Nephron progenitor cell (in vitro differentiated cells): ENCODE results near the gene ENO2.

ENCODE experiments used
- DNase-seq: peaks from one replicate; pipeline ENCODE4 v3.0.0; 2021
- H3K27ac Mint-ChIP-seq: 2 replicates; pipeline ENCODE4 v1.8.0; 2021; ENCODE audit warnings: mild to moderate bottlenecking, moderate library complexity, mixed read lengths
- H3K27me3 Mint-ChIP-seq: 2 replicates; pipeline ENCODE4 v1.8.0; 2021; ENCODE audit warnings: mild to moderate bottlenecking, low read depth, mixed read lengths; ENCODE audit not compliant: poor library complexity
- H3K36me3 Mint-ChIP-seq: 2 replicates; pipeline ENCODE4 v1.8.0; 2021; ENCODE audit warnings: low read depth, mixed read lengths
- H3K4me1 Mint-ChIP-seq: 2 replicates; pipeline ENCODE4 v1.8.0; 2021; ENCODE audit warnings: mixed read lengths
- H3K4me3 Mint-ChIP-seq: 2 replicates; pipeline ENCODE4 v1.8.0; 2021; ENCODE audit warnings: mild to moderate bottlenecking, moderate library complexity, mixed read lengths
- H3K9me3 Mint-ChIP-seq: 2 replicates; pipeline ENCODE4 v1.8.0; 2021; ENCODE audit warnings: mild to moderate bottlenecking, moderate library complexity, mixed read lengths
- TF ChIP-seq, protein P1 (sequence below): fragments of 200-600 bp; sonication (generic); IDR thresholded peaks from 2 replicates; pipeline ENCODE4 v1.5.0; 2021; ENCODE audit warnings: antibody characterized with exemption

ENO2 gene

DNA sequence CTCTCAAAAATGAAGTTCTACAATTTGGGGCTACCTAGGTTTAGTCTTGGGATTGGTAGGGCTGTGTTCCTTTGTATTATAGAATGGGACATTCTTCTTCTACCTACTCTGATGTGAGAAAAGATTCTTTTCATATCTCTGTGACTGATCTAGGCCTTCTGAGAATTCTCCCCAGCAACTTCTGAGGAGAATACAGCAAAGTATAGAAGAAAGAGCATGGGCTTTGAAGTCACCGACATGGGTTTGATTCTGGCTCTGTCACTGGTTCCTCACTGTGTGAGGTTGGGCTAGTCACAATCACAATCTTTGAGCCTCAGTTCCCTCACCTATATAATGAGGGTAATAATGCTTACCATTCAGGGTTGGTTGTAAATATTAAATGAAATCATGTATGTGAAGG is 18.4 kb downstream of the ENO2 start:
- DNase-seq = no peak
- peaks cover 54% of the 10 kb centered on the region for H3K4me1 Mint-ChIP-seq

DNA sequence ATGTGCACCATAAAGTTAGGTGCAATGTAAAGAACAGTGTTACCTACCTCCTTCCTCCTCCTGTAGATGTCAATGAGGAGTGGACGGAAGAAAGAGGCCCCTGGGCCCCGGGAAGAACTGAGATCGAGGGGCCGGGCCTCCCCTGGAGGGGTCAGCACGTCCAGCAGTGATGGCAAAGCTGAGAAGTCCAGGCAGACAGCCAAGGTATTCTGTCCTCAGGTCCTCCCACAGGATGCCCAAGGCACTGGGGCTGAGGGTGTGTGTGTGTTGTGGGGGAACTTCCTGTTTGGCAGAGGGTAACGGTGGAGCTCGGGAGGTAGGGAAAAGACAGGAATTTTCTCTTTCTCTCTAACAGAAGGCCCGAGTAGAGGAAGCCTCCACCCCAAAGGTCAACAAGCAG is 19.7 kb downstream of the ENO2 start:
- no peak overlapping the region for H3K4me3 Mint-ChIP-seq
- H3K36me3 Mint-ChIP-seq = peaks cover 53% of the 10 kb centered on the region
- DNase-seq = no peak
- peak overlapping the region; percentile 90 for H3K27ac Mint-ChIP-seq
- no peaks in the 10 kb centered on the region for H3K9me3 Mint-ChIP-seq
- H3K27me3 Mint-ChIP-seq = peaks cover 4% of the 10 kb centered on the region
- TF ChIP-seq, protein P1, sequence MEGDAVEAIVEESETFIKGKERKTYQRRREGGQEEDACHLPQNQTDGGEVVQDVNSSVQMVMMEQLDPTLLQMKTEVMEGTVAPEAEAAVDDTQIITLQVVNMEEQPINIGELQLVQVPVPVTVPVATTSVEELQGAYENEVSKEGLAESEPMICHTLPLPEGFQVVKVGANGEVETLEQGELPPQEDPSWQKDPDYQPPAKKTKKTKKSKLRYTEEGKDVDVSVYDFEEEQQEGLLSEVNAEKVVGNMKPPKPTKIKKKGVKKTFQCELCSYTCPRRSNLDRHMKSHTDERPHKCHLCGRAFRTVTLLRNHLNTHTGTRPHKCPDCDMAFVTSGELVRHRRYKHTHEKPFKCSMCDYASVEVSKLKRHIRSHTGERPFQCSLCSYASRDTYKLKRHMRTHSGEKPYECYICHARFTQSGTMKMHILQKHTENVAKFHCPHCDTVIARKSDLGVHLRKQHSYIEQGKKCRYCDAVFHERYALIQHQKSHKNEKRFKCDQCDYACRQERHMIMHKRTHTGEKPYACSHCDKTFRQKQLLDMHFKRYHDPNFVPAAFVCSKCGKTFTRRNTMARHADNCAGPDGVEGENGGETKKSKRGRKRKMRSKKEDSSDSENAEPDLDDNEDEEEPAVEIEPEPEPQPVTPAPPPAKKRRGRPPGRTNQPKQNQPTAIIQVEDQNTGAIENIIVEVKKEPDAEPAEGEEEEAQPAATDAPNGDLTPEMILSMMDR = no peak
- peaks cover 57% of the 10 kb centered on the region for H3K4me1 Mint-ChIP-seq

More for the DNA sequence above, 18.4 kb downstream of the ENO2 start:
- H3K36me3 Mint-ChIP-seq = peaks cover 50% of the 10 kb centered on the region
- H3K4me3 Mint-ChIP-seq = no peak overlapping the region
- TF ChIP-seq, protein P1 = no peak
- H3K9me3 Mint-ChIP-seq = no peaks in the 10 kb centered on the region
- peak overlapping the region; percentile 80 for H3K27ac Mint-ChIP-seq
- peaks cover 4% of the 10 kb centered on the region for H3K27me3 Mint-ChIP-seq

DNA sequence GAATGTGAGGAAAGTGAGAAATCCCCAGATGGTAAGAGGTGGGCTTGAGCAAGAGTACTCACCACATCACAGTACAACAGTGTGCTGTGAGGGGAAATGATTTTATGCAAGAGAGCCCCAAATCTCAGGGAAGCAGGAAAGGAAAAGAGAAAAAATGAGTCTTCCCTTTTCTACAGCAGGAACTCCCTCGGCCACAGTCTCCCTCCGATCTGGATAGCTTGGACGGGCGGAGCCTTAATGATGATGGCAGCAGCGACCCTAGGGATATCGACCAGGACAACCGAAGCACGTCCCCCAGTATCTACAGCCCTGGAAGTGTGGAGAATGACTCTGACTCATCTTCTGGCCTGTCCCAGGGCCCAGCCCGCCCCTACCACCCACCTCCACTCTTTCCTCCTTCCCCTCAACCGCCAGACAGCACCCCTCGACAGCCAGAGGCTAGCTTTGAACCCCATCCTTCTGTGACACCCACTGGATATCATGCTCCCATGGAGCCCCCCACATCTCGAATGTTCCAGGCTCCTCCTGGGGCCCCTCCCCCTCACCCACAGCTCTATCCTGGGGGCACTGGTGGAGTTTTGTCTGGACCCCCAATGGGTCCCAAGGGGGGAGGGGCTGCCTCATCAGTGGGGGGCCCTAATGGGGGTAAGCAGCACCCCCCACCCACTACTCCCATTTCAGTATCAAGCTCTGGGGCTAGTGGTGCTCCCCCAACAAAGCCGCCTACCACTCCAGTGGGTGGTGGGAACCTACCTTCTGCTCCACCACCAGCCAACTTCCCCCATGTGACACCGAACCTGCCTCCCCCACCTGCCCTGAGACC is 21.2 kb downstream of the ENO2 start:
- H3K4me3 Mint-ChIP-seq = no peak overlapping the region
- peak overlapping the region; percentile 96 for H3K27ac Mint-ChIP-seq
- no peaks in the 10 kb centered on the region for H3K9me3 Mint-ChIP-seq

DNA sequence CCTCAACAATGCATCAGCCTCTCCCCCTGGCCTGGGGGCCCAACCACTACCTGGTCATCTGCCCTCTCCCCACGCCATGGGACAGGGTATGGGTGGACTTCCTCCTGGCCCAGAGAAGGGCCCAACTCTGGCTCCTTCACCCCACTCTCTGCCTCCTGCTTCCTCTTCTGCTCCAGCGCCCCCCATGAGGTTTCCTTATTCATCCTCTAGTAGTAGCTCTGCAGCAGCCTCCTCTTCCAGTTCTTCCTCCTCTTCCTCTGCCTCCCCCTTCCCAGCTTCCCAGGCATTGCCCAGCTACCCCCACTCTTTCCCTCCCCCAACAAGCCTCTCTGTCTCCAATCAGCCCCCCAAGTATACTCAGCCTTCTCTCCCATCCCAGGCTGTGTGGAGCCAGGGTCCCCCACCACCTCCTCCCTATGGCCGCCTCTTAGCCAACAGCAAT is 21.8 kb downstream of the ENO2 start:
- Mint-ChIP-seq H3K27me3 (peaks cover 6% of the 10 kb centered on the region), H3K27ac (peak overlapping the region; percentile 96), H3K4me3 (peak overlapping the region; percentile 57), H3K9me3 (no peaks in the 10 kb centered on the region), H3K4me1 (peaks cover 57% of the 10 kb centered on the region), H3K36me3 (peaks cover 64% of the 10 kb centered on the region)
- no peak for DNase-seq
- TF ChIP-seq, protein P1 = no peak

More for the DNA sequence above, 21.2 kb downstream of the ENO2 start:
- peaks cover 62% of the 10 kb centered on the region for H3K36me3 Mint-ChIP-seq
- no peak for DNase-seq
- H3K27me3 Mint-ChIP-seq = peaks cover 6% of the 10 kb centered on the region
- H3K4me1 Mint-ChIP-seq = peaks cover 57% of the 10 kb centered on the region
- TF ChIP-seq, protein P1 = no peak

DNA sequence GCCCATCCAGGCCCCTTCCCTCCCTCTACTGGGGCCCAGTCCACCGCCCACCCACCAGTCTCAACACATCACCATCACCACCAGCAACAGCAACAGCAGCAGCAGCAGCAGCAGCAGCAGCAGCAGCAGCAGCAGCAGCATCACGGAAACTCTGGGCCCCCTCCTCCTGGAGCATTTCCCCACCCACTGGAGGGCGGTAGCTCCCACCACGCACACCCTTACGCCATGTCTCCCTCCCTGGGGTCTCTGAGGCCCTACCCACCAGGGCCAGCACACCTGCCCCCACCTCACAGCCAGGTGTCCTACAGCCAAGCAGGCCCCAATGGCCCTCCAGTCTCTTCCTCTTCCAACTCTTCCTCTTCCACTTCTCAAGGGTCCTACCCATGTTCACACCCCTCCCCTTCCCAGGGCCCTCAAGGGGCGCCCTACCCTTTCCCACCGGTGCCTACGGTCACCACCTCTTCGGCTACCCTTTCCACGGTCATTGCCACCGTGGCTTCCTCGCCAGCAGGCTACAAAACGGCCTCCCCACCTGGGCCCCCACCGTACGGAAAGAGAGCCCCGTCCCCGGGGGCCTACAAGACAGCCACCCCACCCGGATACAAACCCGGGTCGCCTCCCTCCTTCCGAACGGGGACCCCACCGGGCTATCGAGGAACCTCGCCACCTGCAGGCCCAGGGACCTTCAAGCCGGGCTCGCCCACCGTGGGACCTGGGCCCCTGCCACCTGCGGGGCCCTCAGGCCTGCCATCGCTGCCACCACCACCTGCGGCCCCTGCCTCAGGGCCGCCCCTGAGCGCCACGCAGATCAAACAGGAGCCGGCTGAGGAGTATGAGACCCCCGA is 22.5 kb downstream of the ENO2 start:
- TF ChIP-seq, protein P1 = no peak
- Mint-ChIP-seq H3K27me3 (peaks cover 6% of the 10 kb centered on the region), H3K9me3 (no peaks in the 10 kb centered on the region), H3K4me3 (peak overlapping the region; percentile 57), H3K27ac (peak overlapping the region; percentile 96), H3K4me1 (peaks cover 58% of the 10 kb centered on the region), H3K36me3 (peaks cover 67% of the 10 kb centered on the region)
- DNase-seq = no peak
